ENCODE results near the gene CACNA1I.

- TF ChIP-seq SUZ12 (IDR thresholded peaks at IDR 0.05) (no peak), SP1 (IDR thresholded peaks at IDR 0.05) (no peak), HDGF (IDR thresholded peaks at IDR 0.05; ENCODE audit: borderline replicate concordance) (no peak), L3MBTL2 (conservative IDR thresholded peaks at IDR 0.05) (no peak), LEF1 (IDR thresholded peaks at IDR 0.05; ENCODE audit: borderline replicate concordance) (no peak), BHLHE40 (IDR thresholded peaks at IDR 0.05; ENCODE audit: borderline replicate concordance) (no peak), NFRKB (IDR thresholded peaks at IDR 0.05) (no peak), ELF4 (IDR thresholded peaks at IDR 0.05) (no peak), TARDBP (IDR thresholded peaks at IDR 0.05) (no peak), FOXK2 (IDR thresholded peaks at IDR 0.05) (no peak), PKNOX1 (IDR thresholded peaks at IDR 0.05) (no peak), FOXM1 (IDR thresholded peaks at IDR 0.05; ENCODE audit: borderline replicate concordance) (no peak), ZNF384 (IDR thresholded peaks at IDR 0.05) (no peak)
Observed at GRCh38 chr22:39546889-39547586, 23.5 kb upstream of the CACNA1I start.
